ACHN (cell line): ENCODE results near the gene NUDT6.
"Not testable (repeated sequence)": the region's sequence is repeated elsewhere in the genome, so short reads cannot be mapped to it uniquely, and the experiment has no call there.

Experiments used
- DNase-seq: peaks from one replicate; pipeline ENCODE4 v3.0.0-alpha.2; 2015
- in situ Hi-C: cut with HindIII; loops from 2 replicates; pipeline ENCODE4 v1.10.0; 2017; ENCODE audit warnings: low sequenced_read_pairs, low pct_ligation_motif_present, low pct_unique_long_range_greater_than_20kb

NUDT6 gene

GRCh38 chr4:122921971-122922876 lies at the start of gene NUDT6:
TSS of gene NUDT6 (minus strand) at chr4:122922597. CDS start at chr4:122922572, 25 bp downstream.
- in situ Hi-C loops = loop anchor here (25.0 kb wide), 2 partner anchors 185 to 310 kb away; partner anchors contain the start of genes BBS12 and IL21

GRCh38 chr4:122968227-122968812 lies 45.9 kb upstream of the NUDT6 start:
- no peak for DNase-seq

More at GRCh38 chr4:122921971-122922876, at the start of gene NUDT6:
- DNase-seq = peak; percentile 74

GRCh38 chr4:122967231-122967630 lies 44.8 kb upstream of the NUDT6 start:
- DNase-seq = no peak
- in situ Hi-C loops = no loop called here

More at GRCh38 chr4:122968227-122968812, 45.9 kb upstream of the NUDT6 start:
- in situ Hi-C loops = no loop called here

GRCh38 chr4:122966201-122966600 lies 43.8 kb upstream of the NUDT6 start:
- in situ Hi-C loops = no loop called here

GRCh38 chr4:122963216-122963615 lies 40.8 kb upstream of the NUDT6 start:
- no peak for DNase-seq
- in situ Hi-C loops = no loop called here

More at GRCh38 chr4:122966201-122966600, 43.8 kb upstream of the NUDT6 start:
- no peak for DNase-seq

GRCh38 chr4:122960611-122961000 lies 38.2 kb upstream of the NUDT6 start:
- in situ Hi-C loops = no loop called here
- DNase-seq = no peak

- no peak for DNase-seq
- in situ Hi-C loops = no loop called here
Observed at GRCh38 chr4:122959981-122960610, 37.7 kb upstream of the NUDT6 start.

- in situ Hi-C loops = no loop called here
- DNase-seq = no peak
Observed at GRCh38 chr4:122959441-122959840, 37.0 kb upstream of the NUDT6 start.

- in situ Hi-C loops = no loop called here
- no peak for DNase-seq
Observed at GRCh38 chr4:122958505-122958904, 36.1 kb upstream of the NUDT6 start.

- in situ Hi-C loops = no loop called here
- no peak for DNase-seq
Observed at GRCh38 chr4:122953924-122954323, 31.5 kb upstream of the NUDT6 start.

- DNase-seq = no peak
- in situ Hi-C loops = no loop called here
Observed at GRCh38 chr4:122952028-122952427, 29.6 kb upstream of the NUDT6 start.

- in situ Hi-C loops = no loop called here
- no peak for DNase-seq
Observed at GRCh38 chr4:122948671-122949070, 26.3 kb upstream of the NUDT6 start.

- in situ Hi-C loops = no loop called here
- no peak for DNase-seq
Observed at GRCh38 chr4:122946142-122946541, 23.7 kb upstream of the NUDT6 start.

- in situ Hi-C loops, DNase-seq: not testable (repeated sequence)
Observed at GRCh38 chr4:122945136-122945535, 22.7 kb upstream of the NUDT6 start.

GRCh38 chr4:122932763-122933162 lies 10.4 kb upstream of the NUDT6 start:
- in situ Hi-C loops = no loop called here
- no peak for DNase-seq

GRCh38 chr4:122930862-122931261 lies 8.5 kb upstream of the NUDT6 start:
- in situ Hi-C loops = no loop called here
- peak; percentile 45 for DNase-seq

GRCh38 chr4:122928930-122929329 lies 6.5 kb upstream of the NUDT6 start:
- in situ Hi-C loops = no loop called here
- DNase-seq = no peak

GRCh38 chr4:122922877-122923511 lies 597 bp upstream of the NUDT6 start:
- in situ Hi-C loops = loop anchor here (25.0 kb wide), 2 partner anchors 186 to 311 kb away; partner anchors contain the start of genes BBS12 and IL21
- DNase-seq = peak; percentile 80

- no peak for DNase-seq
- in situ Hi-C loops = loop anchor here (25.0 kb wide), 2 partner anchors 184 to 309 kb away; partner anchors contain the start of genes BBS12 and IL21
Observed at GRCh38 chr4:122921300-122921699, 1.1 kb downstream of the NUDT6 start.
